Heart right ventricle (tissue), 16 donors: ENCODE measurements around the gene ARHGAP29. TPM values are rescaled to one million over a fixed set of nuclear protein-coding genes. Genes with fewer than 3 reads are reported as not detected.
A peak's percentile ranks its signal among the peaks of the same experiment; 100 is the strongest.

Source experiments
- ATAC-seq, 8 donors: fragments of 200-7000 bp; cut with Tn5 transposase; one replicate each; pipeline ENCODE4 v1.9.1; 2020; ENCODE audit warnings: mild to moderate bottlenecking in 8 of 8, moderate library complexity in 8 of 8, moderate number of reproducible peaks in 1 of 8
- DNase-seq, 2 donors: peaks; one replicate each; pipeline ENCODE4 v3.0.0-alpha.2; 2020
- H3K27ac ChIP-seq, 10 donors: fragments of 200-600 bp; sonication (generic) in 2 of 10; one replicate each; pipeline versions ENCODE4 v1.5.0 to v1.8.0; 2020 to 2022; ENCODE audit warnings: mild to moderate bottlenecking in 3 of 10
- H3K27me3 ChIP-seq, 7 donors: fragments of 200-600 bp; one replicate each; pipeline ENCODE4 v1.8.0; 2021 to 2022; ENCODE audit warnings: mild to moderate bottlenecking in 2 of 7
- H3K36me3 ChIP-seq, 9 donors: fragments of 200-600 bp; sonication (generic) in 1 of 9; one replicate each; pipeline versions ENCODE4 v1.5.0 to v1.8.0; 2020 to 2022; ENCODE audit warnings: mild to moderate bottlenecking in 2 of 9
- H3K4me1 ChIP-seq, 9 donors: fragments of 200-600 bp; sonication (generic) in 1 of 9; one replicate each; pipeline versions ENCODE4 v1.5.0 to v1.8.0; 2020 to 2022; ENCODE audit warnings: mild to moderate bottlenecking in 4 of 9
- H3K4me3 ChIP-seq, 10 donors: fragments of 200-600 bp; sonication (generic) in 2 of 10; one replicate each; pipeline versions ENCODE4 v1.5.0 to v1.8.0; 2020 to 2022; ENCODE audit warnings: mild to moderate bottlenecking in 7 of 10, moderate library complexity in 2 of 10
- H3K9me3 ChIP-seq, 11 donors: fragments of 200-600 bp in 10 of 11; sonication (generic) in 2 of 11; one replicate each; pipeline versions ENCODE4 v1.5.0 to v1.8.0; 2013 to 2022; ENCODE audit warnings: mild to moderate bottlenecking in 2 of 11, control low read depth in 1 of 11, moderate library complexity in 1 of 11
- CTCF ChIP-seq, 9 donors: fragments of 200-600 bp; sonication (generic) in 2 of 9; IDR thresholded peaks; one replicate each; pipeline versions ENCODE4 v1.5.0 to v1.8.0; 2021 to 2022; ENCODE audit warnings: antibody characterized with exemption in 9 of 9, mild to moderate bottlenecking in 5 of 9, moderate library complexity in 1 of 9
- WGBS, 2 donors: extraction: QIAGEN DNeasy Blood & Tissue Kit; methylation state at CpG; one replicate each; pipeline ENCODE4 v1.1.7; 2013; ENCODE audit warnings: inconsistent platforms in 1 of 2; 5-methylcytosine and 5-hydroxymethylcytosine counted together
- intact Hi-C, 10 donors: fragments of 100-400 bp; cut with DNase I; formaldehyde crosslinking; loops; one replicate each; pipeline versions ENCODE4 v1.11.1 to v1.14.2; 2022
- polyA plus RNA-seq, 2 donors: library from polyadenylated mRNA; stranded (reverse); fragments of 200-250 nt; gene quantifications; one replicate each; pipeline ENCODE4 v1.2.3, GENCODE V29; 2013
- total RNA-seq, 10 donors: library from RNA; stranded (reverse); fragmentation: NEBNext Ultra II Directional in 3 of 10; extraction: Animal tissue kit (Norgen Biotek cat#: 25700) in 3 of 10; gene quantifications; one replicate each; pipeline versions ENCODE4 v1.2.1 to v1.2.4, GENCODE V29; 2021 to 2023
- donor health status: Arrhythmogenic right ventricular cardiomyopathy.
- donor health status: ischemic (EF 13 %, LVEDD 7.1; RV severe dilation, severe dysfunction).
- donor health status: healthy with polysubstance abuse.
- donor health status: DM: no; HTN: yes; CAD: no.
- donor health status: DM: no; HTN: no; CAD: no.
- donor health status: ischemic (EF 25% LVEDD 6.9; RV normal size, moderate dysfunction).
- donor health status: ischemic (EF 25% LVEDD 5.7; RV mildly dilated, moderate dysfunction).
- donor health status: healthy.
- donor health status: DM: yes; HTN: yes; CAD: no.
- donor health status: Ischemic cardiomyopathy.
- donor health status: ischemic (EF 35%, LVEDD 5.7; RV mildly dilated, moderate dysfunction).
- donor health status: nonischemic (EF 11% LVEDD 7.7; RV severe dilation, severe dysfunction).
- donor health status: DM: yes; HTN: yes; CAD: no.
- donor health status: PGD.
- donor health status: ischemic (EF 29% LVEDD 5.4; RV normal size, mild dysfunction).
- donor health status: nonischemic (EF 23%, LVEDD 6.1; RV moderate dilation, normal function).

The ARHGAP29 gene
- total and polyA plus RNA-seq, 12 donors = 8.8 to 34.3 (median 27.7) TPM

GRCh38 chr1:94209982-94210381 lies 27.4 kb downstream of the ARHGAP29 start:
- no peaks in the 10 kb centered on the region for H3K27me3 ChIP-seq
- ATAC-seq (no peak), DNase-seq (no peak)
- peaks cover 0 to 47% (median 8%) of the 10 kb centered on the region in 9 donors for H3K4me1 ChIP-seq
- peak overlapping the region in 1 of 10 donors; percentile 13 for H3K27ac ChIP-seq
- intact Hi-C loops = no loop called here
- no peak for TF ChIP-seq CTCF (IDR thresholded peaks at IDR 0.05)
- H3K4me3 ChIP-seq = no peak overlapping the region
- peaks cover 0 to 85% (median 15%) of the 10 kb centered on the region in 9 donors for H3K36me3 ChIP-seq
- H3K9me3 ChIP-seq = peaks cover 0 to 8% (median 0%) of the 10 kb centered on the region in 11 donors
- WGBS, 2 donors = 96 to 100% methylated on average over 1 of the region's 1 CpG

- DNase-seq = no peak
- H3K4me1 ChIP-seq = peaks cover 0 to 42% (median 8%) of the 10 kb centered on the region in 9 donors
- peaks cover 0 to 88% (median 15%) of the 10 kb centered on the region in 9 donors for H3K36me3 ChIP-seq
- peak in 5 of 8 donors; percentile 50 to 67 (median 60) for ATAC-seq
- peaks cover 0 to 8% (median 0%) of the 10 kb centered on the region in 11 donors for H3K9me3 ChIP-seq
- TF ChIP-seq CTCF (IDR thresholded peaks at IDR 0.05) = no peak
- peak overlapping the region in 1 of 10 donors; percentile 13 for H3K27ac ChIP-seq
- no peaks in the 10 kb centered on the region for H3K27me3 ChIP-seq
- intact Hi-C loops = no loop called here
- H3K4me3 ChIP-seq = no peak overlapping the region
Measured at GRCh38 chr1:94209425-94209824, 28.0 kb downstream of the ARHGAP29 start.

- intact Hi-C loops = no loop called here
- Histone ChIP-seq H3K27me3 (peaks cover 0 to 4% (median 0%) of the 10 kb centered on the region in 7 donors), H3K27ac (peak overlapping the region in 2 of 10 donors; percentile 13 to 25), H3K36me3 (peaks cover 0 to 90% (median 30%) of the 10 kb centered on the region in 9 donors), H3K4me1 (peaks cover 0 to 31% (median 8%) of the 10 kb centered on the region in 9 donors), H3K9me3 (peaks cover 0 to 8% (median 0%) of the 10 kb centered on the region in 11 donors), H3K4me3 (no peak overlapping the region)
- ATAC-seq (no peak), DNase-seq (no peak)
- 63 to 64% methylated on average over 3 of the region's 3 CpGs for WGBS, 2 donors
- TF ChIP-seq CTCF (IDR thresholded peaks at IDR 0.05) = no peak
Measured at GRCh38 chr1:94207695-94208094, 29.7 kb downstream of the ARHGAP29 start.

GRCh38 chr1:94205639-94206038 lies 31.7 kb downstream of the ARHGAP29 start:
- ATAC-seq (no peak), DNase-seq (no peak)
- Histone ChIP-seq H3K4me1 (peaks cover 0 to 25% (median 7%) of the 10 kb centered on the region in 9 donors), H3K27ac (peak overlapping the region in 1 of 10 donors; percentile 6), H3K36me3 (peaks cover 0 to 100% (median 43%) of the 10 kb centered on the region in 9 donors), H3K4me3 (no peak overlapping the region), H3K9me3 (peaks cover 0 to 8% (median 0%) of the 10 kb centered on the region in 11 donors), H3K27me3 (peaks cover 0 to 4% (median 0%) of the 10 kb centered on the region in 7 donors)
- intact Hi-C loops = no loop called here
- TF ChIP-seq CTCF (IDR thresholded peaks at IDR 0.05) = no peak
- WGBS, 2 donors = 55 to 62% methylated on average over 1 of the region's 1 CpG
